PFSK-1 (cell line): ENCODE data around the gene KAZN.

Experiments
- FOXP2 ChIP-seq: optimal IDR thresholded peaks from 2 replicates; pipeline ENCODE3; 2011; ENCODE audit warnings: borderline replicate concordance, control low read depth, inconsistent platforms; ENCODE audit not compliant: insufficient read depth; ENCODE audit errors: extremely low read length, extremely low read depth
- POLR2AphosphoS5 ChIP-seq: IDR thresholded peaks from 2 replicates; pipeline ENCODE4 v1.6.1; 2012; ENCODE audit warnings: low read depth, mild to moderate bottlenecking, control low read depth, low read length, moderate library complexity
- SIN3A ChIP-seq: IDR thresholded peaks from 2 replicates; pipeline ENCODE4 v1.6.1; 2012; ENCODE audit warnings: mild to moderate bottlenecking, low read length, moderate library complexity, borderline replicate concordance; ENCODE audit not compliant: insufficient read depth
- TAF1 ChIP-seq: IDR thresholded peaks from 2 replicates; pipeline ENCODE4 v1.6.1; 2012; ENCODE audit warnings: low read length, control low read depth, borderline replicate concordance; ENCODE audit not compliant: insufficient read depth
- TF ChIP-seq, protein P1 (sequence below), 2 experiments: IDR thresholded peaks; 2 replicates each; pipeline versions ENCODE4 v1.6.1 to v1.8.0; 2011 to 2012; ENCODE audit warnings: low read depth in 2 of 2, low read length in 2 of 2, control low read depth in 1 of 2, inconsistent platforms in 1 of 2, mild to moderate bottlenecking in 1 of 2, moderate library complexity in 1 of 2; ENCODE audit not compliant: insufficient read depth in 1 of 2

The KAZN gene

DNA sequence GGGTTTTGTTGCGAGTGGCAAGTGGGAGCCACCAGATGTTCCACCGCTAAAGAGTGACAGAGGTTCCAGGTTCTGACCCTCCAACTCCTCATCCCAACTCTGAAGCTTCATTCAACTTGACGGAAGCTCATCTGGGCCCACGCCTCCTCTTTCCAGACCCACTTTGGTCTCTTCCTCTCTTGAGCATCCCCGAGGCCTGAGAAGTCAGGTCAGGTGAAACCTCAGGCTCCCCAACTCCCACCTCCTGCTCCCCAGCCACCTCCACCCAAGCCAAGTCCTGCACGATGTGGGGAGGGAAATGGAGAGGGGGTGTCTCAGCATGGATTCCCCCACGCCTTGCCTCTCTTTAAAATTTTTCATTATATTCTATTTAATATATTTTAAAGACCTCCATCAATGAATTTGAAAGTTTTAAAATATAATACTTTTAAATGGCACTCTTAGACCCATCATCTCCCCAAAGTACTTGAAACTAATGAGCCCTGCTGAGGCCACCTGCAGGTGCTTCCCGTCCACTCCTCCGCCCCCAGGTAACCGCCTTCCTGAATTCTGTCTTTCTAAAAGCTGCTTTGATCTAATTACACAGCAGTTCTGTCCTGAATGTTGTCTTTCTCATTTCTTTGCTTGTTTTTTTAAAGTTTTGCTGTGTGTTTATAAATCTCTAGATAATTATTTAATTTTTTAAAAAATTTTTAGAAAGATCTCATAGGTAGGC lies 238.1 kb downstream of the KAZN start:
- TF ChIP-seq, protein P1, sequence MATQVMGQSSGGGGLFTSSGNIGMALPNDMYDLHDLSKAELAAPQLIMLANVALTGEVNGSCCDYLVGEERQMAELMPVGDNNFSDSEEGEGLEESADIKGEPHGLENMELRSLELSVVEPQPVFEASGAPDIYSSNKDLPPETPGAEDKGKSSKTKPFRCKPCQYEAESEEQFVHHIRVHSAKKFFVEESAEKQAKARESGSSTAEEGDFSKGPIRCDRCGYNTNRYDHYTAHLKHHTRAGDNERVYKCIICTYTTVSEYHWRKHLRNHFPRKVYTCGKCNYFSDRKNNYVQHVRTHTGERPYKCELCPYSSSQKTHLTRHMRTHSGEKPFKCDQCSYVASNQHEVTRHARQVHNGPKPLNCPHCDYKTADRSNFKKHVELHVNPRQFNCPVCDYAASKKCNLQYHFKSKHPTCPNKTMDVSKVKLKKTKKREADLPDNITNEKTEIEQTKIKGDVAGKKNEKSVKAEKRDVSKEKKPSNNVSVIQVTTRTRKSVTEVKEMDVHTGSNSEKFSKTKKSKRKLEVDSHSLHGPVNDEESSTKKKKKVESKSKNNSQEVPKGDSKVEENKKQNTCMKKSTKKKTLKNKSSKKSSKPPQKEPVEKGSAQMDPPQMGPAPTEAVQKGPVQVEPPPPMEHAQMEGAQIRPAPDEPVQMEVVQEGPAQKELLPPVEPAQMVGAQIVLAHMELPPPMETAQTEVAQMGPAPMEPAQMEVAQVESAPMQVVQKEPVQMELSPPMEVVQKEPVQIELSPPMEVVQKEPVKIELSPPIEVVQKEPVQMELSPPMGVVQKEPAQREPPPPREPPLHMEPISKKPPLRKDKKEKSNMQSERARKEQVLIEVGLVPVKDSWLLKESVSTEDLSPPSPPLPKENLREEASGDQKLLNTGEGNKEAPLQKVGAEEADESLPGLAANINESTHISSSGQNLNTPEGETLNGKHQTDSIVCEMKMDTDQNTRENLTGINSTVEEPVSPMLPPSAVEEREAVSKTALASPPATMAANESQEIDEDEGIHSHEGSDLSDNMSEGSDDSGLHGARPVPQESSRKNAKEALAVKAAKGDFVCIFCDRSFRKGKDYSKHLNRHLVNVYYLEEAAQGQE (IDR thresholded peaks at IDR 0.05; ENCODE audit: insufficient read depth in 1 of 2, low read depth in 2 of 2, low read length in 2 of 2): no peak
- TF ChIP-seq FOXP2: no peak
- no peak for TF ChIP-seq TAF1
- no peak for TF ChIP-seq SIN3A
- no peak for TF ChIP-seq POLR2AphosphoS5

- no peak for TF ChIP-seq POLR2AphosphoS5
- TF ChIP-seq, protein P1 (IDR thresholded peaks at IDR 0.05; ENCODE audit: insufficient read depth in 1 of 2, low read depth in 2 of 2, low read length in 2 of 2): no peak
- TF ChIP-seq SIN3A: no peak
- TF ChIP-seq TAF1: no peak
- no peak for TF ChIP-seq FOXP2
Observed at GRCh38 chr1:14840374-14840773, 241.9 kb downstream of the KAZN start.

- no peak for TF ChIP-seq FOXP2
Observed at GRCh38 chr1:14841456-14841855, 243.0 kb downstream of the KAZN start.

- TF ChIP-seq TAF1: no peak
- no peak for TF ChIP-seq POLR2AphosphoS5
- no peak for TF ChIP-seq SIN3A
- TF ChIP-seq FOXP2: no peak
- TF ChIP-seq, protein P1 (IDR thresholded peaks at IDR 0.05; ENCODE audit: insufficient read depth in 1 of 2, low read depth in 2 of 2, low read length in 2 of 2): no peak
Observed at GRCh38 chr1:14841951-14842350, 243.5 kb downstream of the KAZN start.

- TF ChIP-seq POLR2AphosphoS5 (no peak), SIN3A (no peak), TAF1 (no peak), FOXP2 (no peak)
- TF ChIP-seq, protein P1 (IDR thresholded peaks at IDR 0.05; ENCODE audit: insufficient read depth in 1 of 2, low read depth in 2 of 2, low read length in 2 of 2): no peak
Observed at GRCh38 chr1:14842361-14842760, 243.9 kb downstream of the KAZN start.
